Hematopoietic multipotent progenitor cell treated with erythropoietin and hydrocortisone succinate and interleukin-3 and kit ligand, for 4 days (in vitro differentiated cells): ENCODE data around the gene VPS26C.
"Not testable (repeated sequence)": the region's sequence is repeated elsewhere in the genome, so short reads cannot be mapped to it uniquely, and the experiment has no call there.

Experiments used
- DNase-seq: peaks from one replicate; pipeline ENCODE4 v3.0.0-alpha.2; 2015

Gene VPS26C

GRCh38 chr21:37227071-37228002 lies 39.8 kb downstream of the VPS26C start:
- DNase-seq: no peak

GRCh38 chr21:37226041-37226920 lies 40.9 kb downstream of the VPS26C start:
- peak; percentile 29 for DNase-seq

- peak; percentile 91 for DNase-seq
Measured at GRCh38 chr21:37224861-37225839, 42.0 kb downstream of the VPS26C start.

GRCh38 chr21:37223804-37224345 lies 43.3 kb downstream of the VPS26C start:
- no peak for DNase-seq

GRCh38 chr21:37222248-37222647 lies 44.9 kb downstream of the VPS26C start:
- DNase-seq: not testable (repeated sequence)

- DNase-seq: peak; percentile 98
Measured at GRCh38 chr21:37220981-37221664, 46.0 kb downstream of the VPS26C start.

GRCh38 chr21:37220433-37220980 lies 46.6 kb downstream of the VPS26C start:
- DNase-seq: peak; percentile 69

GRCh38 chr21:37219761-37220432 lies 47.2 kb downstream of the VPS26C start:
- peak; percentile 31 for DNase-seq

GRCh38 chr21:37214952-37215351 lies 52.2 kb downstream of the VPS26C start:
- DNase-seq: no peak

- DNase-seq: no peak
Measured at GRCh38 chr21:37210799-37211198, 56.3 kb downstream of the VPS26C start.

- DNase-seq: peak; percentile 46
Measured at GRCh38 chr21:37210130-37210529, 57.0 kb downstream of the VPS26C start.

- no peak for DNase-seq
Measured at GRCh38 chr21:37208741-37209225, 58.4 kb downstream of the VPS26C start.

GRCh38 chr21:37208056-37208721 lies 58.9 kb downstream of the VPS26C start:
- peak; percentile 88 for DNase-seq

- DNase-seq: peak; percentile 41
Measured at GRCh38 chr21:37207441-37208009, 59.6 kb downstream of the VPS26C start.

GRCh38 chr21:37206496-37206895 lies 60.6 kb downstream of the VPS26C start:
- no peak for DNase-seq

- DNase-seq: no peak
Measured at GRCh38 chr21:37204580-37204979, 62.6 kb downstream of the VPS26C start.

GRCh38 chr21:37202221-37203110 lies 64.7 kb downstream of the VPS26C start:
- no peak for DNase-seq
